Measurements from ENCODE around the gene DBNL.
"Not testable (repeated sequence)": the region's sequence is repeated elsewhere in the genome, so short reads cannot be mapped to it uniquely, and the experiment has no call there.

DBNL gene

GRCh38 chr7:44032031-44032430 is 12.5 kb upstream of the DBNL start:
- DNase-seq; H3K4me1 Mint-ChIP-seq; H3K9me3 Mint-ChIP-seq; H3K4me3 Mint-ChIP-seq; H3K27ac Mint-ChIP-seq; H3K36me3 Mint-ChIP-seq (ENCODE audit: low read depth): not testable (repeated sequence)
- H3K27me3 Mint-ChIP-seq (ENCODE audit: low read depth, poor library complexity): peaks cover 18% of the 10 kb centered on the region

GRCh38 chr7:44033971-44034844 is 10.3 kb upstream of the DBNL start:
- not testable (repeated sequence) for H3K36me3 Mint-ChIP-seq (ENCODE audit: low read depth); H3K4me3 Mint-ChIP-seq; DNase-seq; H3K4me1 Mint-ChIP-seq; H3K9me3 Mint-ChIP-seq; H3K27ac Mint-ChIP-seq
- peaks cover 24% of the 10 kb centered on the region for H3K27me3 Mint-ChIP-seq (ENCODE audit: low read depth, poor library complexity)

- not testable (repeated sequence) for H3K27ac Mint-ChIP-seq
Measured at GRCh38 chr7:44036364-44036763, 8.1 kb upstream of the DBNL start.

DNA sequence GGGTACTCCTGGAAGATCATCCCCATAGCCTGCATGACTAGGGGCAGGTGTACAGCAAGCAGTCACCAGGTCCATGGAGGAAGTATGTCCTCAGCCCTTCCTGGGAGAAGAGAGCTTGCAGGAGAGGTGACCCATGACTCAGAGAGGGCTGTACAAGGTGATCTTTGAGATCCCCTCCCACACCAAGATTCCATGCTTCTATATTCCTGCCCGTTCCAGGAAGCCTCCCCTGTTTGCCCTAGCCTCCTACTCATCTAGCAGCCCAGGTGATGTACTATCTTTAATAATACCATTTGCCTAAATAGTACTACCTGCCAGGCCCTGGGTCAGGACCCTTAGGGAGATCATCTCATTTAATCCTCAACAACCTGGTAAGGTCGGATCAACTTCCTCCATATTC is 6.6 kb upstream of the DBNL start:
- not testable (repeated sequence) for H3K4me3 Mint-ChIP-seq; H3K27ac Mint-ChIP-seq; H3K36me3 Mint-ChIP-seq (ENCODE audit: low read depth); H3K9me3 Mint-ChIP-seq; H3K4me1 Mint-ChIP-seq; DNase-seq
- H3K27me3 Mint-ChIP-seq (ENCODE audit: low read depth, poor library complexity): peaks cover 45% of the 10 kb centered on the region

More at GRCh38 chr7:44036364-44036763, 8.1 kb upstream of the DBNL start:
- H3K36me3 Mint-ChIP-seq (ENCODE audit: low read depth); H3K4me3 Mint-ChIP-seq; H3K4me1 Mint-ChIP-seq; H3K9me3 Mint-ChIP-seq: not testable (repeated sequence)
- H3K27me3 Mint-ChIP-seq (ENCODE audit: low read depth, poor library complexity): peaks cover 33% of the 10 kb centered on the region
- DNase-seq: peak; percentile 31

DNA sequence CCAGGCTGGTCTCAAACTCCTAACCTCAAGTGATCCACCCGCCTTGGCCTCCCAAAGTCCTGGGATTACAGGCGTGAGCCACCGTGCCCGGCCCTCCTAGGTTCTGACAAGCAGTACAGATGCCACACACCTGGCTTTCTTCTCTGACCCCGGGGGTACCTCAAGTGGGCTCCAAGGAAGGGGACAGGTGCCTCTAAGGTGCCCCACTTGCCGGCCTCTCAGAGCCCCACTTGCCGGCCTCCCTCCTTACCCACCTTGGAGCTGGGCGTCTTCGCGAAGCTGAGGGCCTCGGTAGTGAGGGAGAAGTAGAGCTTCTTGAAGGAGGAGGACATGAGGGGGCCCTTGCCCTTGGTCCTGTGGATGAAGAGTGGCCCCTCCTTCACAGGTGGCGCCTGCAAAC is 5.9 kb upstream of the DBNL start:
- H3K36me3 Mint-ChIP-seq (ENCODE audit: low read depth); H3K9me3 Mint-ChIP-seq; H3K4me3 Mint-ChIP-seq; DNase-seq; H3K27ac Mint-ChIP-seq; H3K4me1 Mint-ChIP-seq: not testable (repeated sequence)
- peaks cover 42% of the 10 kb centered on the region for H3K27me3 Mint-ChIP-seq (ENCODE audit: low read depth, poor library complexity)

DNA sequence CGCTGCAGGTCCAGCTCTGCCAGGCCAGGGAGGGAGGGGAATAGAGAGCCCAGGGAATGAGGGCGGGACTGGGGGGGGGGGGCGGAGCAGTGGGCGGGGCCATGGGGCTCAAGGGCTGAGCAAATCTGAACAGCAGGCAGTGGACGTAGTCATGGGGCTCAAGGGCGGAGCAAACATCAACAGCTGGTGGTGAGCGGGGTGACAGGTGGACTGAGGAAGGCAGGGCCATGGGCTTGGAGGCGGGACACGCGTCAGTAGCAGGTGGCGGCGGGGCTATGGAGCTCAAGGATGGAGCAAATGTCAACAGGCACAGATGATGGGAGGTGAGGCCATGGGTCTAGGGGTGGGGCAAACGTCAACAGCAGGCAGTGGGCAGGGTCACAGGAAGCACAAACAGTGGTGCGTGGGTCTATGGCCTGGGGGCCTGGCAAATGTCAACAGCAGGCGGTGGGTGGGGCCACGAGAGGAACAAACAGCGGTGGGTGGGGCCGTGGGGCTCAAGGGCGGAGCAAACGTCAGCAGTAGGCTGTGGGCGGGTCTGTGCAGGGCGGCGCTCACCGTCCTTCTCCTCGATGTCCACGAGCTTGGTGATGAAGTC is 5.4 kb upstream of the DBNL start:
- not testable (repeated sequence) for H3K36me3 Mint-ChIP-seq (ENCODE audit: low read depth); H3K27ac Mint-ChIP-seq

GRCh38 chr7:44039800-44040492 is 4.6 kb upstream of the DBNL start:
- H3K9me3 Mint-ChIP-seq; H3K27ac Mint-ChIP-seq; DNase-seq; H3K36me3 Mint-ChIP-seq (ENCODE audit: low read depth); H3K4me3 Mint-ChIP-seq: not testable (repeated sequence)
- Mint-ChIP-seq H3K27me3 (ENCODE audit: low read depth, poor library complexity) (peaks cover 39% of the 10 kb centered on the region), H3K4me1 (peaks cover 12% of the 10 kb centered on the region)

More for the DNA sequence above, 5.4 kb upstream of the DBNL start:
- DNase-seq: peak; percentile 80
- H3K9me3 Mint-ChIP-seq, H3K4me1 Mint-ChIP-seq: not testable (repeated sequence)
- H3K27me3 Mint-ChIP-seq (ENCODE audit: low read depth, poor library complexity): peaks cover 39% of the 10 kb centered on the region
- peak overlapping the region; percentile 72 for H3K4me3 Mint-ChIP-seq

- not testable (repeated sequence) for H3K27ac Mint-ChIP-seq; H3K9me3 Mint-ChIP-seq; H3K36me3 Mint-ChIP-seq (ENCODE audit: low read depth)
- Mint-ChIP-seq H3K27me3 (ENCODE audit: low read depth, poor library complexity) (peaks cover 34% of the 10 kb centered on the region), H3K4me3 (peak overlapping the region; percentile 74), H3K4me1 (peaks cover 16% of the 10 kb centered on the region)
- DNase-seq: peak; percentile 38
Measured at GRCh38 chr7:44040493-44040891, 4.0 kb upstream of the DBNL start.

- no peak overlapping the region for H3K4me3 Mint-ChIP-seq
- peaks cover 33% of the 10 kb centered on the region for H3K4me1 Mint-ChIP-seq
- TF ChIP-seq, protein P1, sequence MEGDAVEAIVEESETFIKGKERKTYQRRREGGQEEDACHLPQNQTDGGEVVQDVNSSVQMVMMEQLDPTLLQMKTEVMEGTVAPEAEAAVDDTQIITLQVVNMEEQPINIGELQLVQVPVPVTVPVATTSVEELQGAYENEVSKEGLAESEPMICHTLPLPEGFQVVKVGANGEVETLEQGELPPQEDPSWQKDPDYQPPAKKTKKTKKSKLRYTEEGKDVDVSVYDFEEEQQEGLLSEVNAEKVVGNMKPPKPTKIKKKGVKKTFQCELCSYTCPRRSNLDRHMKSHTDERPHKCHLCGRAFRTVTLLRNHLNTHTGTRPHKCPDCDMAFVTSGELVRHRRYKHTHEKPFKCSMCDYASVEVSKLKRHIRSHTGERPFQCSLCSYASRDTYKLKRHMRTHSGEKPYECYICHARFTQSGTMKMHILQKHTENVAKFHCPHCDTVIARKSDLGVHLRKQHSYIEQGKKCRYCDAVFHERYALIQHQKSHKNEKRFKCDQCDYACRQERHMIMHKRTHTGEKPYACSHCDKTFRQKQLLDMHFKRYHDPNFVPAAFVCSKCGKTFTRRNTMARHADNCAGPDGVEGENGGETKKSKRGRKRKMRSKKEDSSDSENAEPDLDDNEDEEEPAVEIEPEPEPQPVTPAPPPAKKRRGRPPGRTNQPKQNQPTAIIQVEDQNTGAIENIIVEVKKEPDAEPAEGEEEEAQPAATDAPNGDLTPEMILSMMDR (IDR thresholded peaks at IDR 0.05): no peak
Measured at GRCh38 chr7:44042221-44042620, 2.3 kb upstream of the DBNL start.

More at GRCh38 chr7:44042221-44042620, 2.3 kb upstream of the DBNL start:
- no peak overlapping the region for H3K27ac Mint-ChIP-seq
- peaks cover 29% of the 10 kb centered on the region for H3K27me3 Mint-ChIP-seq (ENCODE audit: low read depth, poor library complexity)
- no peak for DNase-seq
- H3K9me3 Mint-ChIP-seq: peaks cover 4% of the 10 kb centered on the region
- H3K36me3 Mint-ChIP-seq (ENCODE audit: low read depth): peaks cover 9% of the 10 kb centered on the region

All from nephron progenitor cell (in vitro differentiated cells).